Panc1 (cell line): ENCODE results near the gene DPEP1.

Source experiments
- POLR2AphosphoS5 ChIP-seq: IDR thresholded peaks from 2 replicates; pipeline ENCODE4 v1.6.1; 2012; ENCODE audit warnings: mild to moderate bottlenecking, low read depth, low read length, moderate library complexity
- TCF7L2 ChIP-seq: IDR thresholded peaks from 2 replicates; pipeline ENCODE4 v1.6.1; 2011; ENCODE audit warnings: mild to moderate bottlenecking, low read depth, low read length, inconsistent platforms
- TF ChIP-seq, protein P1 (sequence below): fragments of 450-650 bp; IDR thresholded peaks from 2 replicates; pipeline ENCODE4 v1.5.1; 2017; ENCODE audit warnings: mild to moderate bottlenecking
- TF ChIP-seq, protein P2 (sequence below), 2 experiments: IDR thresholded peaks; 2 replicates each; pipeline ENCODE4 v1.6.1; 2011 to 2012; ENCODE audit warnings: low read depth in 2 of 2, control low read depth in 1 of 2, low read length in 1 of 2, mild to moderate bottlenecking in 1 of 2, moderate library complexity in 1 of 2; ENCODE audit not compliant: insufficient read depth in 1 of 2

DNA sequence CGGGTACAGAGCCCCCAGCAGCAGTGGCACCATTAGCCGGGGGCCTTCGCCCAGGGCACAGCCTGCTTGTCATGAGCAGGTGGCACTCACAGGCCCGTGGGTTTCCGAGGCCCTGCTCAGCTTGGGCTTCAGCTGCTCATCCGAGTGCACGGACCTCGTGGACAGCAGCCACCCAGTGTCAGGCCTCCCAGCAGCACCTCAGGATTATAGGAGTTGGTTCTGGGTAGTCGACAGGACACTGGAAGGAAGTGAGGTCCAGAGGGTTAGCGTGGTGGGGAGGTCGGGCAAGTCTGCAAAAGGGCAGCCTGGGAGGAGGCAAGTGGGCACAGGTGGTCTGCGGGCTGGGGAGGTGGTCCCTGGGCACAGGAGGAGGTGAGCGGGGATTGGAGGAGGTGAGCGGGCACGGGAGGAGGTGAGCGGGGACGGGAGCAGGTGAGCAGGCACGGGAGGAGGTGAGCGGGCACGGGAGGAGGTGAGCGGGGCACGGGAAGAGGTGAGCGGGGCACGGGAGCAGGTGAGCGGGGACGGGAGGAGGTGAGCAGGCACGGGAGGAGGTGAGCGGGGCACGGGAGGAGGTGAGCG is 43.0 kb upstream of the DPEP1 start:
- TF ChIP-seq, protein P1, sequence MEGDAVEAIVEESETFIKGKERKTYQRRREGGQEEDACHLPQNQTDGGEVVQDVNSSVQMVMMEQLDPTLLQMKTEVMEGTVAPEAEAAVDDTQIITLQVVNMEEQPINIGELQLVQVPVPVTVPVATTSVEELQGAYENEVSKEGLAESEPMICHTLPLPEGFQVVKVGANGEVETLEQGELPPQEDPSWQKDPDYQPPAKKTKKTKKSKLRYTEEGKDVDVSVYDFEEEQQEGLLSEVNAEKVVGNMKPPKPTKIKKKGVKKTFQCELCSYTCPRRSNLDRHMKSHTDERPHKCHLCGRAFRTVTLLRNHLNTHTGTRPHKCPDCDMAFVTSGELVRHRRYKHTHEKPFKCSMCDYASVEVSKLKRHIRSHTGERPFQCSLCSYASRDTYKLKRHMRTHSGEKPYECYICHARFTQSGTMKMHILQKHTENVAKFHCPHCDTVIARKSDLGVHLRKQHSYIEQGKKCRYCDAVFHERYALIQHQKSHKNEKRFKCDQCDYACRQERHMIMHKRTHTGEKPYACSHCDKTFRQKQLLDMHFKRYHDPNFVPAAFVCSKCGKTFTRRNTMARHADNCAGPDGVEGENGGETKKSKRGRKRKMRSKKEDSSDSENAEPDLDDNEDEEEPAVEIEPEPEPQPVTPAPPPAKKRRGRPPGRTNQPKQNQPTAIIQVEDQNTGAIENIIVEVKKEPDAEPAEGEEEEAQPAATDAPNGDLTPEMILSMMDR: no peak
- TF ChIP-seq, protein P2, sequence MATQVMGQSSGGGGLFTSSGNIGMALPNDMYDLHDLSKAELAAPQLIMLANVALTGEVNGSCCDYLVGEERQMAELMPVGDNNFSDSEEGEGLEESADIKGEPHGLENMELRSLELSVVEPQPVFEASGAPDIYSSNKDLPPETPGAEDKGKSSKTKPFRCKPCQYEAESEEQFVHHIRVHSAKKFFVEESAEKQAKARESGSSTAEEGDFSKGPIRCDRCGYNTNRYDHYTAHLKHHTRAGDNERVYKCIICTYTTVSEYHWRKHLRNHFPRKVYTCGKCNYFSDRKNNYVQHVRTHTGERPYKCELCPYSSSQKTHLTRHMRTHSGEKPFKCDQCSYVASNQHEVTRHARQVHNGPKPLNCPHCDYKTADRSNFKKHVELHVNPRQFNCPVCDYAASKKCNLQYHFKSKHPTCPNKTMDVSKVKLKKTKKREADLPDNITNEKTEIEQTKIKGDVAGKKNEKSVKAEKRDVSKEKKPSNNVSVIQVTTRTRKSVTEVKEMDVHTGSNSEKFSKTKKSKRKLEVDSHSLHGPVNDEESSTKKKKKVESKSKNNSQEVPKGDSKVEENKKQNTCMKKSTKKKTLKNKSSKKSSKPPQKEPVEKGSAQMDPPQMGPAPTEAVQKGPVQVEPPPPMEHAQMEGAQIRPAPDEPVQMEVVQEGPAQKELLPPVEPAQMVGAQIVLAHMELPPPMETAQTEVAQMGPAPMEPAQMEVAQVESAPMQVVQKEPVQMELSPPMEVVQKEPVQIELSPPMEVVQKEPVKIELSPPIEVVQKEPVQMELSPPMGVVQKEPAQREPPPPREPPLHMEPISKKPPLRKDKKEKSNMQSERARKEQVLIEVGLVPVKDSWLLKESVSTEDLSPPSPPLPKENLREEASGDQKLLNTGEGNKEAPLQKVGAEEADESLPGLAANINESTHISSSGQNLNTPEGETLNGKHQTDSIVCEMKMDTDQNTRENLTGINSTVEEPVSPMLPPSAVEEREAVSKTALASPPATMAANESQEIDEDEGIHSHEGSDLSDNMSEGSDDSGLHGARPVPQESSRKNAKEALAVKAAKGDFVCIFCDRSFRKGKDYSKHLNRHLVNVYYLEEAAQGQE (IDR thresholded peaks at IDR 0.05; ENCODE audit: insufficient read depth in 1 of 2, low read depth in 2 of 2, low read length in 1 of 2): no peak
- TF ChIP-seq POLR2AphosphoS5: no peak
- TF ChIP-seq TCF7L2: no peak
